Measurements from ENCODE around the gene SGIP1. TPM values are rescaled to one million over a fixed set of nuclear protein-coding genes. Genes with fewer than 3 reads are reported as not detected.
A peak's percentile ranks its signal among the peaks of the same experiment; 100 is the strongest.

Gene SGIP1
- total and polyA plus RNA-seq, 2 experiments from 2014 or later: 3.3 to 8.8 TPM

DNA sequence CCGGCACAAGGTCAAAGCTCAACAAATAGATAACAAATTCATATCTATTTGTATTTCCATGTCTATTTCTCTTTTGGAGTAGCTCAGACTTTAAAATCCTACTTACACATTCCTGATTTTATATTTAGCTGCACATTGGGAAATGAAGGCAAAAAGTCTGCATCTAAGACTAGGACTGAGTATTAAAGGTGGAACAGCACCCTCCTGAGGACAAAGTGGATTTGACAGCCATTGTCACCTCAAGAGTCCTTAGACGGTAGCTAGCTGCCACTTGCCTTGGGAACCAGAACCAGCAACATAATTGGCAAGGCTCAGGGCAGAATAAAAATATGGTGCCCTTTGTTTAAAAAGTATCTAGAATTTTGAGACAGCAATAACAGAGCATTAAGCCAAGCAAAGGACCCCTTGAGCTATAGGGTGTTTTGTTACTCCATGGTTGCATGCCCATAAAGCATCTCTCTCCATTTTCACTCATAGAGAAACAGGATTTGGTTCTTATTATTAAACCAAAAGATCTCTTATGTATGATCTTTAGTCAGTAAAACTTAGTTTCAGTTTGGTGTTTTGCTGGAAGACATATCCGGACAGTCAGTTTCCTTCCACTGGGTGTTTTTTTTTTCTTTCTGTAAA, 30.0 kb upstream of the SGIP1 start:
- TF ChIP-seq, protein P1, sequence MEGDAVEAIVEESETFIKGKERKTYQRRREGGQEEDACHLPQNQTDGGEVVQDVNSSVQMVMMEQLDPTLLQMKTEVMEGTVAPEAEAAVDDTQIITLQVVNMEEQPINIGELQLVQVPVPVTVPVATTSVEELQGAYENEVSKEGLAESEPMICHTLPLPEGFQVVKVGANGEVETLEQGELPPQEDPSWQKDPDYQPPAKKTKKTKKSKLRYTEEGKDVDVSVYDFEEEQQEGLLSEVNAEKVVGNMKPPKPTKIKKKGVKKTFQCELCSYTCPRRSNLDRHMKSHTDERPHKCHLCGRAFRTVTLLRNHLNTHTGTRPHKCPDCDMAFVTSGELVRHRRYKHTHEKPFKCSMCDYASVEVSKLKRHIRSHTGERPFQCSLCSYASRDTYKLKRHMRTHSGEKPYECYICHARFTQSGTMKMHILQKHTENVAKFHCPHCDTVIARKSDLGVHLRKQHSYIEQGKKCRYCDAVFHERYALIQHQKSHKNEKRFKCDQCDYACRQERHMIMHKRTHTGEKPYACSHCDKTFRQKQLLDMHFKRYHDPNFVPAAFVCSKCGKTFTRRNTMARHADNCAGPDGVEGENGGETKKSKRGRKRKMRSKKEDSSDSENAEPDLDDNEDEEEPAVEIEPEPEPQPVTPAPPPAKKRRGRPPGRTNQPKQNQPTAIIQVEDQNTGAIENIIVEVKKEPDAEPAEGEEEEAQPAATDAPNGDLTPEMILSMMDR (IDR thresholded peaks at IDR 0.05; ENCODE audit: low read depth, low read length): peak; percentile 73
- H3K9me3 ChIP-seq (ENCODE audit: low read depth): no peaks in the 10 kb centered on the region
- no peaks in the 10 kb centered on the region for H3K36me3 ChIP-seq
- peaks cover 18% of the 10 kb centered on the region for H3K4me1 ChIP-seq (ENCODE audit: low read depth)
- H3K27ac ChIP-seq: no peak overlapping the region
- peak; percentile 82 to 83 for DNase-seq (ENCODE audit: low read depth in 1 of 2, low spot score in 1 of 2)
- no peaks in the 10 kb centered on the region for H3K27me3 ChIP-seq
- no peak overlapping the region for H3K4me3 ChIP-seq

DNA sequence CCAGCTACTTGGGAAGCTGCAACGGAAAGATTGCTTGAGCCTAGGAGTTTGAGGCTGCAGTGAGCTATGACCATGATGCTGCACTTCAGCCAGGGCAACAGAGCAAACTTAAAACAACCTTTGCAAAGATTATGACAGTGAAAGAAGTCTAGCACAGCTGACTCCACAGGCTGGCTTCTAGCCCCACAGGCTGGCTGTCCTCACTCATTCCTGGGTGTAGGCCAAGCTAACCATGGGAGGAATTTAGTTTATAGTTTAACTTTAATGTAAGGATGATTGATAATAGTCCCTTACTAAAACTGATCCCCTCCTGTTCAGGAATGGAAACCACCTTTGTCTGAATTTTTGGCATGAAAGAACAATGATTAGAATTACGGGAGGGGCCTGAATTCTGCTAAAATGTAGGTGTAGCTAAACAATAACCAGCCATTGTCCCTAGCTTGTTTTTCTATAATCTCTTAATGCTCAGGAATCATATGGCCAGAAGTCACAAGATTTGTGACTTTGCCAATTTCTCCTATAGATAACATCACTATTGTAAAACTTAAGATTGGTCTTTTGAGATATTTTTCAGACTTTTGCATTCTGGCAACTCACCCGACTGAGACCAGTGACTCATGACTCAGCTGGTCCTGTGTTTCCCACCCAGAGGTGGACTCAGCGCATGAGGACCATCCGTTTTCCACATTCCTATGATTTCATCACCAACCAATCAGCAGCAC, 28.1 kb upstream of the SGIP1 start:
- Histone ChIP-seq H3K4me3 (no peak overlapping the region), H3K4me1 (ENCODE audit: low read depth) (peaks cover 17% of the 10 kb centered on the region), H3K27me3 (no peaks in the 10 kb centered on the region), H3K9me3 (ENCODE audit: low read depth) (no peaks in the 10 kb centered on the region), H3K36me3 (no peaks in the 10 kb centered on the region), H3K27ac (no peak overlapping the region)
- DNase-seq (ENCODE audit: low read depth in 1 of 2, low spot score in 1 of 2): peak in 1 of 2 donors; percentile 29
- TF ChIP-seq, protein P1 (IDR thresholded peaks at IDR 0.05; ENCODE audit: low read depth, low read length): no peak

DNA sequence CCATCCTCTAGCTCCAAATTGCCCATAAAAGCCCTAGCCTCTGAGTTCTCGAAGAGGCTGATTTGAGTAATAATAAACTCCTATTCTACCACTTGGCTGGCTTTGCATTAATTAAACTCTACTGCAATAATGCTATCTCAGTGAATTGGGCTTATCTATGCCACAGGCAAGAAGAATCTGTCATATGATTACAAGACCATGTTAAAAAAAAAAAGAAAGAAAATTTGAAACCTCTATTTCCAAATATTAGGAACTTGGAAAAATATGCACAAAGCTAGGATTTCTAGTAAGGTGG, 27.6 kb upstream of the SGIP1 start:
- H3K4me3 ChIP-seq: no peak overlapping the region
- H3K36me3 ChIP-seq: no peaks in the 10 kb centered on the region
- H3K27ac ChIP-seq: no peak overlapping the region
- H3K27me3 ChIP-seq: no peaks in the 10 kb centered on the region
- H3K9me3 ChIP-seq (ENCODE audit: low read depth): no peaks in the 10 kb centered on the region
- H3K4me1 ChIP-seq (ENCODE audit: low read depth): peaks cover 17% of the 10 kb centered on the region
- DNase-seq (ENCODE audit: low read depth in 1 of 2, low spot score in 1 of 2): peak in 1 of 2 donors; percentile 6
- TF ChIP-seq, protein P1 (IDR thresholded peaks at IDR 0.05; ENCODE audit: low read depth, low read length): no peak

DNA sequence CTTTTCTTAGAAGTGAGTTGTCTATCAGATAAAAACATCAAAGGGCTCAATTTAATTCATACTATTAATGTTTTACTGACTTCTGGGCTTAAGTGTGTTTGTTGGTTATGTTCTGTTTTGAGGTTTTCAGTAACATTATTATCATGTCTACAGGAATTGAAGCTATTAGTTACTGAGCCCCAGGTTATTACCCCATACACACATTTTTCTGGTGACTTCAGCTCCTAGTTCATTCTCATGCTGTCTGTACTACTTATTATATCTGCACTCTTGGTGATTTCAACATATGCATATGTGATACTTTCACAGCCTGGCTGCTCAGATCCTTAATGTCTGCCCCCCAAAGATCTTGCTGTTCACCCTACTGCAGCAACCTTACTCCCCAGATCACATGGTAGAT, 27.0 kb upstream of the SGIP1 start:
- peaks cover 11% of the 10 kb centered on the region for H3K4me1 ChIP-seq (ENCODE audit: low read depth)
- no peaks in the 10 kb centered on the region for H3K9me3 ChIP-seq (ENCODE audit: low read depth)
- DNase-seq (ENCODE audit: low read depth in 1 of 2, low spot score in 1 of 2): peak in 1 of 2 donors; percentile 13
- H3K36me3 ChIP-seq: no peaks in the 10 kb centered on the region
- no peak overlapping the region for H3K27ac ChIP-seq
- TF ChIP-seq, protein P1 (IDR thresholded peaks at IDR 0.05; ENCODE audit: low read depth, low read length): no peak
- no peaks in the 10 kb centered on the region for H3K27me3 ChIP-seq
- no peak overlapping the region for H3K4me3 ChIP-seq

DNA sequence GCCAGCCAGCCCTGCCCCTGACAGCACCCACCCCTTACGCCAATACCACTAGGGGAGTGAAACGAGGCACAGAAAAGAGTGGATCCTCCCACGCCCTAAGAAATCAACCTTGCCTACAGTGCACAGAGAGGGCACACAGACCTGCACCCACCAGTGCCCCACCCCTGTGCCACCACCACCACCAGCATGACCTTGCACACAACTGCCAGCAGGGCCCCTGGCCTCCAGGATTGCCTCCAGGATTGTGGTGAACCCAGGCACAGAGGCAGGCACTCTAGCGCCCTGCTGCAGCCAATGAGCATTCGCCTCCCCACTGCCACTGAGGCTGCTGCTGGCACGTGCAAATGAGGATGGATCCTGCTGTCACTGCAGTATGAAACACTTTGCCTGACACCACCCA, 23.5 kb upstream of the SGIP1 start:
- peaks cover 9% of the 10 kb centered on the region for H3K4me1 ChIP-seq (ENCODE audit: low read depth)
- H3K4me3 ChIP-seq: no peak overlapping the region
- H3K27ac ChIP-seq: no peak overlapping the region
- H3K27me3 ChIP-seq: no peaks in the 10 kb centered on the region
- no peaks in the 10 kb centered on the region for H3K9me3 ChIP-seq (ENCODE audit: low read depth)
- TF ChIP-seq, protein P1 (IDR thresholded peaks at IDR 0.05; ENCODE audit: low read depth, low read length): no peak
- no peak for DNase-seq (ENCODE audit: low read depth in 1 of 2, low spot score in 1 of 2)
- no peaks in the 10 kb centered on the region for H3K36me3 ChIP-seq
